Loucy (cell line): Measurements from ENCODE around the gene MAPK8.

ENCODE experiments used
- H2AFZ ChIP-seq: fragments of 200-600 bp; sonication (generic); 2 replicates; pipeline ENCODE4 v1.6.0; 2016; ENCODE audit warnings: antibody characterized with exemption, mild to moderate bottlenecking, low read length, moderate library complexity
- H3F3A ChIP-seq: fragments of 200-600 bp; 2 replicates; pipeline ENCODE4 v1.6.0; 2016; ENCODE audit warnings: antibody characterized with exemption, low read depth, mild to moderate bottlenecking
- H3K27me3 ChIP-seq: fragments of 200-600 bp; sonication (generic); 2 replicates; pipeline ENCODE4 v1.6.1; 2014; ENCODE audit warnings: low read length, mild to moderate bottlenecking; ENCODE audit not compliant: insufficient read depth, poor library complexity, severe bottlenecking
- H3K36me3 ChIP-seq: fragments of 200-600 bp; sonication (generic); 2 replicates; pipeline ENCODE4 v1.6.1; 2016; ENCODE audit warnings: low read length; ENCODE audit not compliant: insufficient read depth
- H3K4me1 ChIP-seq: fragments of 200-600 bp; sonication (generic); 2 replicates; pipeline ENCODE4 v1.5.1; 2014; ENCODE audit warnings: low read length, mild to moderate bottlenecking; ENCODE audit not compliant: insufficient read depth, poor library complexity, severe bottlenecking
- H3K4me2 ChIP-seq: fragments of 200-600 bp; sonication (generic); 2 replicates; pipeline ENCODE4 v1.6.0; 2014; ENCODE audit warnings: antibody characterized with exemption, low read length, low read depth, mild to moderate bottlenecking; ENCODE audit not compliant: poor library complexity, severe bottlenecking
- H3K4me3 ChIP-seq: fragments of 200-600 bp; sonication (generic); 2 replicates; pipeline ENCODE4 v1.5.1; 2014; ENCODE audit warnings: low read length, mild to moderate bottlenecking, mixed read lengths; ENCODE audit not compliant: poor library complexity, severe bottlenecking
- H3K79me2 ChIP-seq: fragments of 200-600 bp; sonication (generic); 2 replicates; pipeline ENCODE4 v1.6.1; 2014; ENCODE audit warnings: low read length; ENCODE audit not compliant: insufficient read depth
- H3K9ac ChIP-seq: fragments of 200-600 bp; sonication (generic); 2 replicates; pipeline ENCODE4 v1.6.0; 2014; ENCODE audit warnings: mild to moderate bottlenecking, low read depth, low read length, moderate library complexity; ENCODE audit not compliant: poor library complexity, severe bottlenecking
- H3K9me2 ChIP-seq: fragments of 200-600 bp; sonication (generic); replicated peaks from 2 replicates; pipeline ENCODE4 v1.6.1; 2016; ENCODE audit warnings: low read depth, low read length, mixed read lengths
- H3K9me3 ChIP-seq: fragments of 200-600 bp; sonication (generic); 2 replicates; pipeline ENCODE4 v1.6.1; 2014; ENCODE audit warnings: mild to moderate bottlenecking, antibody characterized with exemption, low read length, low read depth; ENCODE audit not compliant: insufficient read depth
- H4K20me1 ChIP-seq: fragments of 200-600 bp; sonication (generic); 2 replicates; pipeline ENCODE4 v1.6.0; 2014; ENCODE audit warnings: antibody characterized with exemption, low read length, mild to moderate bottlenecking; ENCODE audit not compliant: insufficient read depth, poor library complexity, severe bottlenecking
- EZH2phosphoT487 ChIP-seq: fragments of 200-600 bp; IDR thresholded peaks from 2 replicates; pipeline ENCODE4 v1.6.1; 2018; ENCODE audit warnings: antibody characterized with exemption, mild to moderate bottlenecking, moderate library complexity, borderline replicate concordance
- TF ChIP-seq, protein P1 (sequence below): fragments of 200-600 bp; sonication (generic); conservative IDR thresholded peaks from 2 replicates; pipeline ENCODE4 v1.5.1; 2014; ENCODE audit warnings: mild to moderate bottlenecking, antibody characterized with exemption, low read length

The MAPK8 gene

DNA sequence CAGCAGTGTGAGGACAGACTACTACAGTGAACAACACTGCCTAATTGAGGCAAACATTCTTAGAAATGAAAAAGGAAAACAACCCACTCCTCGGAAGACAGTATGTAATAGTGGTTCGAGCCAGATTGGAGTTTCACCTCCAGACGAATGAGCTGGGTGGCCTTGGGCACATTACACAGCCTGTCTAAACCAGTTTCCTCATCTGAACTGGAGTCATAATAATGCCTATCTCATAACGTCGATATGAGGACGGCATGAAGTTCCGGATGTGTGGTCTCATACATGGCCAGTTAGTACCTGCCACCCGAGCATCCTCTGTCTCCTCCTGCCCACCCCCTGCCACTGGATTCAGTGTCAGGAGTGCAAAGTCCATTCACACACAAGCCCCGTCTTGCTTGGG lies 16.2 kb upstream of the MAPK8 start:
- TF ChIP-seq, protein P1, sequence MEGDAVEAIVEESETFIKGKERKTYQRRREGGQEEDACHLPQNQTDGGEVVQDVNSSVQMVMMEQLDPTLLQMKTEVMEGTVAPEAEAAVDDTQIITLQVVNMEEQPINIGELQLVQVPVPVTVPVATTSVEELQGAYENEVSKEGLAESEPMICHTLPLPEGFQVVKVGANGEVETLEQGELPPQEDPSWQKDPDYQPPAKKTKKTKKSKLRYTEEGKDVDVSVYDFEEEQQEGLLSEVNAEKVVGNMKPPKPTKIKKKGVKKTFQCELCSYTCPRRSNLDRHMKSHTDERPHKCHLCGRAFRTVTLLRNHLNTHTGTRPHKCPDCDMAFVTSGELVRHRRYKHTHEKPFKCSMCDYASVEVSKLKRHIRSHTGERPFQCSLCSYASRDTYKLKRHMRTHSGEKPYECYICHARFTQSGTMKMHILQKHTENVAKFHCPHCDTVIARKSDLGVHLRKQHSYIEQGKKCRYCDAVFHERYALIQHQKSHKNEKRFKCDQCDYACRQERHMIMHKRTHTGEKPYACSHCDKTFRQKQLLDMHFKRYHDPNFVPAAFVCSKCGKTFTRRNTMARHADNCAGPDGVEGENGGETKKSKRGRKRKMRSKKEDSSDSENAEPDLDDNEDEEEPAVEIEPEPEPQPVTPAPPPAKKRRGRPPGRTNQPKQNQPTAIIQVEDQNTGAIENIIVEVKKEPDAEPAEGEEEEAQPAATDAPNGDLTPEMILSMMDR = no peak
- TF ChIP-seq EZH2phosphoT487 = no peak
- Histone ChIP-seq H3K4me2 (no peak overlapping the region), H3K9me3 (no peaks in the 10 kb centered on the region), H2AFZ (no peak overlapping the region), H3K79me2 (no peaks in the 10 kb centered on the region), H4K20me1 (no peaks in the 10 kb centered on the region), H3K9ac (no peak overlapping the region), H3K4me3 (no peak overlapping the region), H3K27me3 (no peaks in the 10 kb centered on the region), H3K36me3 (no peaks in the 10 kb centered on the region), H3F3A (no peaks in the 10 kb centered on the region), H3K9me2 (no peaks in the 10 kb centered on the region), H3K4me1 (no peaks in the 10 kb centered on the region)

DNA sequence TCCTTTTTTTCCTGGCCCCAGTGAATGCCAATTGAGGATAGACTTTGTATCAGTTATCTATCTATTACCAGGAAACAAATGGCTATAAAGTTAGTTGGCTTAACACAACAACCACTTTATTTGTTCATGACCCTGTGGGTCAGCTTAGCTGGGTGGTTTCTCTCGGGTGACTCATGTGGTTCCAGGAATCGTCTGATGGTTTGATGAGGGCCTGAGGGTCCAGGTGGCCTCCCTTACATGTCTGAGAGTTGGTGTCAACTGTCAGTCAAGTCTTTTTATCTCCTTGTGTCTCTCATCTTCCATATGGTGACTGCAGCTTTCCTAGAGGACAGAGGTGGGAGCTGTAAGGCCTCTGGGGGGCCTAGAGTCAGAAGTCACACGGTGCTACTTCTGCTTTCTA lies 15.3 kb upstream of the MAPK8 start:
- H3K4me3 ChIP-seq = no peak overlapping the region
- no peaks in the 10 kb centered on the region for H3K79me2 ChIP-seq
- H3K36me3 ChIP-seq = no peaks in the 10 kb centered on the region
- no peaks in the 10 kb centered on the region for H3K9me3 ChIP-seq
- no peaks in the 10 kb centered on the region for H3K9me2 ChIP-seq
- no peak overlapping the region for H2AFZ ChIP-seq
- no peak overlapping the region for H3K9ac ChIP-seq
- no peaks in the 10 kb centered on the region for H3K27me3 ChIP-seq
- no peak overlapping the region for H3K4me2 ChIP-seq
- H4K20me1 ChIP-seq = no peaks in the 10 kb centered on the region
- no peaks in the 10 kb centered on the region for H3K4me1 ChIP-seq
- H3F3A ChIP-seq = no peaks in the 10 kb centered on the region
- TF ChIP-seq, protein P1 = no peak
- TF ChIP-seq EZH2phosphoT487 = no peak

DNA sequence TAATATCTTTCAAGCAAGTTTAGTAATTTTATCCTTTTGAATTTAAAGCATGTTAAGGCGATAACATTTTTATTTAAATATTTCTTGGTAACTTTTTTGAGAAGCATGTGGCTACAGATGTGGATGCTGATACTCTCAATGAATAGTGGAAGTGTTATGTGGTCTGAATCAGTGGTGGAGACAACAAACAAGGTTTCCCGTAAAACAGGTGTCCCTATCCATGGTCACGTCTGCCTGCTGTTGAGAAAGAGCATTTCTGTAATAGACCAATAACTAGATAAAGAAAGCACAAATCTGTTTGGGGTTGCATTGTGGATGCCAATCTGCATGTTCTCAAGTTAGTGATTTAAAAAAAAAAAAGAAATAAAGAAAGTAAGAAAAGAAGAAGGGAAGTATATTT lies 13.9 kb upstream of the MAPK8 start:
- no peaks in the 10 kb centered on the region for H3K4me1 ChIP-seq
- H3F3A ChIP-seq = no peaks in the 10 kb centered on the region
- H3K4me2 ChIP-seq = no peak overlapping the region
- no peak overlapping the region for H2AFZ ChIP-seq
- no peak overlapping the region for H3K9ac ChIP-seq
- H3K9me2 ChIP-seq = no peaks in the 10 kb centered on the region
- H3K9me3 ChIP-seq = no peaks in the 10 kb centered on the region
- no peaks in the 10 kb centered on the region for H3K27me3 ChIP-seq
- TF ChIP-seq EZH2phosphoT487 = no peak
- no peaks in the 10 kb centered on the region for H3K36me3 ChIP-seq
- no peak overlapping the region for H3K4me3 ChIP-seq
- H4K20me1 ChIP-seq = no peaks in the 10 kb centered on the region
- H3K79me2 ChIP-seq = no peaks in the 10 kb centered on the region

DNA sequence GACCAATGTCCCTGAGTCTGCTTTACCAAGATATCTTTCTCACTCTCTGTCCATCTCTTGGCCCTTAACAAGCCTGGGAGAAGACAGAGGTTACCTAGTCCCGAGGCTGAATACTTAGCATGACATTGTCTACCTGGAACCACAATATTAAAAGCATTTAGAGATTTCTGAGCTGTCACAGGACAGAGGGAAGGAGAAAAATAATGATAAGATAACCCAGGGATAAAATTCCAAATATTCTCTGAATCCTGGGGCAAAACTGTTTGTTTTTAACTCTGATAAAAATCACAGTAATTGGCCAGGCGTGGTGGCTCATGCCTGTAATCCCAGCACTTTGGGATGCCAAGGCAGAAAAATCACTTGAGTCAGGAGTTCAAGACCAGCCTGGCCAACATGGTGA lies 12.0 kb upstream of the MAPK8 start:
- no peak overlapping the region for H3K4me3 ChIP-seq
- no peak overlapping the region for H2AFZ ChIP-seq
- no peak overlapping the region for H3K4me2 ChIP-seq
- H3K9ac ChIP-seq = no peak overlapping the region
- H3K9me3 ChIP-seq = no peaks in the 10 kb centered on the region
- H3K79me2 ChIP-seq = no peaks in the 10 kb centered on the region
- no peaks in the 10 kb centered on the region for H3K27me3 ChIP-seq
- H3K36me3 ChIP-seq = no peaks in the 10 kb centered on the region
- H4K20me1 ChIP-seq = no peaks in the 10 kb centered on the region
- TF ChIP-seq EZH2phosphoT487 = no peak
- TF ChIP-seq, protein P1 = no peak
- no peaks in the 10 kb centered on the region for H3F3A ChIP-seq
- H3K9me2 ChIP-seq = no peaks in the 10 kb centered on the region
- H3K4me1 ChIP-seq = no peaks in the 10 kb centered on the region
